ENCODE data around the gene POC5. TPM values are rescaled to one million over a fixed set of nuclear protein-coding genes. Genes with fewer than 3 reads are reported as not detected.

The POC5 gene
- total RNA-seq, 2 donors from 2014 or later = 5.8 to 8.8 TPM

GRCh38 chr5:75712091-75712490 is 5.1 kb downstream of the POC5 start:
- Histone ChIP-seq H3K4me1 (no peaks in the 10 kb centered on the region), H3K27me3 (no peaks in the 10 kb centered on the region), H3K27ac (no peak overlapping the region), H3K9ac (ENCODE audit: low read depth in 2 of 2, low read length in 2 of 2) (no peak overlapping the region), H3K9me3 (no peaks in the 10 kb centered on the region), H3K4me3 (no peak overlapping the region), H3K36me3 (no peaks in the 10 kb centered on the region)
- no peak for DNase-seq
- no peak for TF ChIP-seq CTCF (IDR thresholded peaks at IDR 0.05)
- intact Hi-C loops (cut with DNase I) = no loop called here

GRCh38 chr5:75711151-75711550 is 6.1 kb downstream of the POC5 start:
- H3K36me3 ChIP-seq = no peaks in the 10 kb centered on the region
- intact Hi-C loops (cut with DNase I) = no loop called here
- no peak overlapping the region for H3K9ac ChIP-seq (ENCODE audit: low read depth in 2 of 2, low read length in 2 of 2)
- H3K9me3 ChIP-seq = no peaks in the 10 kb centered on the region
- H3K27ac ChIP-seq = no peak overlapping the region
- H3K4me1 ChIP-seq = no peaks in the 10 kb centered on the region
- no peak for DNase-seq
- no peak overlapping the region for H3K4me3 ChIP-seq
- no peak for TF ChIP-seq CTCF (IDR thresholded peaks at IDR 0.05)
- no peaks in the 10 kb centered on the region for H3K27me3 ChIP-seq

- Histone ChIP-seq H3K27ac (no peak overlapping the region), H3K4me1 (no peaks in the 10 kb centered on the region), H3K36me3 (no peaks in the 10 kb centered on the region), H3K27me3 (no peaks in the 10 kb centered on the region), H3K9me3 (no peaks in the 10 kb centered on the region), H3K9ac (ENCODE audit: low read depth in 2 of 2, low read length in 2 of 2) (no peak overlapping the region), H3K4me3 (no peak overlapping the region)
- intact Hi-C loops (cut with DNase I) = no loop called here
- no peak for DNase-seq
- TF ChIP-seq CTCF (IDR thresholded peaks at IDR 0.05) = no peak
These were observed 6.6 kb downstream of the POC5 start for GRCh38 chr5:75710637-75711036.

GRCh38 chr5:75707911-75708509 is 9.2 kb downstream of the POC5 start:
- intact Hi-C loops (cut with DNase I) = no loop called here

GRCh38 chr5:75706775-75707174 is 10.5 kb downstream of the POC5 start:
- H3K4me1 ChIP-seq = no peaks in the 10 kb centered on the region
- H3K36me3 ChIP-seq = no peaks in the 10 kb centered on the region
- no peak for DNase-seq
- TF ChIP-seq CTCF (IDR thresholded peaks at IDR 0.05) = no peak
- H3K9me3 ChIP-seq = no peaks in the 10 kb centered on the region
- H3K4me3 ChIP-seq = no peak overlapping the region
- H3K9ac ChIP-seq (ENCODE audit: low read depth in 2 of 2, low read length in 2 of 2) = no peak overlapping the region
- no peaks in the 10 kb centered on the region for H3K27me3 ChIP-seq
- intact Hi-C loops (cut with DNase I) = no loop called here
- no peak overlapping the region for H3K27ac ChIP-seq

More at GRCh38 chr5:75707911-75708509, 9.2 kb downstream of the POC5 start:
- H3K9me3 ChIP-seq = no peaks in the 10 kb centered on the region
- no peak overlapping the region for H3K4me3 ChIP-seq
- H3K36me3 ChIP-seq = no peaks in the 10 kb centered on the region
- no peaks in the 10 kb centered on the region for H3K4me1 ChIP-seq
- no peak overlapping the region for H3K27ac ChIP-seq
- TF ChIP-seq CTCF (IDR thresholded peaks at IDR 0.05) = no peak
- no peaks in the 10 kb centered on the region for H3K27me3 ChIP-seq
- no peak for DNase-seq
- H3K9ac ChIP-seq (ENCODE audit: low read depth in 2 of 2, low read length in 2 of 2) = no peak overlapping the region

Measured in colonic mucosa (tissue), 4 donors.